HUES48 (cell line): ENCODE results near the gene GINS2.

Source experiments
- H3K27ac ChIP-seq: one replicate; pipeline ENCODE4 v1.7.0; 2013; ENCODE audit warnings: low read depth, low read length, inconsistent platforms
- H3K27me3 ChIP-seq: 2 replicates; pipeline ENCODE4 v1.6.1; 2013; ENCODE audit warnings: mild to moderate bottlenecking, low read length; ENCODE audit not compliant: control insufficient read depth, insufficient read depth
- H3K36me3 ChIP-seq: 2 replicates; pipeline ENCODE4 v1.6.1; 2013; ENCODE audit warnings: low read length; ENCODE audit not compliant: control insufficient read depth, insufficient read depth
- H3K4me1 ChIP-seq: 2 replicates; pipeline ENCODE4 v1.6.1; 2013; ENCODE audit warnings: mild to moderate bottlenecking, low read length; ENCODE audit not compliant: control insufficient read depth, insufficient read depth
- H3K4me3 ChIP-seq: 2 replicates; pipeline ENCODE4 v1.5.1; 2013; ENCODE audit warnings: mild to moderate bottlenecking, low read depth, low read length
- H3K9ac ChIP-seq: 2 replicates; pipeline ENCODE4 v1.6.1; 2013; ENCODE audit warnings: mild to moderate bottlenecking, low read depth, low read length, moderate library complexity
- H3K9me3 ChIP-seq: 2 replicates; pipeline ENCODE4 v1.6.1; 2013; ENCODE audit warnings: low read length; ENCODE audit not compliant: control insufficient read depth, insufficient read depth

Gene GINS2

GRCh38 chr16:85716022-85716679 lies 27.4 kb upstream of the GINS2 start:
- H3K27ac ChIP-seq = peak overlapping the region; percentile 50

GRCh38 chr16:85715169-85716021 lies 26.6 kb upstream of the GINS2 start:
- Histone ChIP-seq H3K4me3 (peak overlapping the region; percentile 40; the same call in 1 of the 2 replicates), H3K27ac (peak overlapping the region; percentile 50), H3K4me1 (peaks cover 14% of the 10 kb centered on the region), H3K27me3 (peaks cover 8% of the 10 kb centered on the region), H3K9ac (0 out of 2 replicates have a peak overlapping the region, but pooled peaks have one; percentile 10), H3K36me3 (no peaks in the 10 kb centered on the region), H3K9me3 (peaks cover 3% of the 10 kb centered on the region; the same call in 1 of the 2 replicates)

More at GRCh38 chr16:85716022-85716679, 27.4 kb upstream of the GINS2 start:
- H3K9me3 ChIP-seq = peaks cover 3% of the 10 kb centered on the region; the same call in 1 of the 2 replicates
- peaks cover 14% of the 10 kb centered on the region for H3K4me1 ChIP-seq
- H3K27me3 ChIP-seq = peaks cover 8% of the 10 kb centered on the region
- H3K4me3 ChIP-seq = peak overlapping the region; percentile 40; the same call in 1 of the 2 replicates
- H3K36me3 ChIP-seq = no peaks in the 10 kb centered on the region
- no peak overlapping the region for H3K9ac ChIP-seq

GRCh38 chr16:85712801-85713200 lies 24.0 kb upstream of the GINS2 start:
- Histone ChIP-seq H3K27me3 (peaks cover 8% of the 10 kb centered on the region), H3K4me1 (peaks cover 14% of the 10 kb centered on the region), H3K36me3 (no peaks in the 10 kb centered on the region), H3K4me3 (no peak overlapping the region), H3K9me3 (peaks cover 3% of the 10 kb centered on the region; the same call in 1 of the 2 replicates), H3K27ac (no peak overlapping the region), H3K9ac (no peak overlapping the region)

GRCh38 chr16:85711982-85712587 lies 23.3 kb upstream of the GINS2 start:
- Histone ChIP-seq H3K9ac (no peak overlapping the region), H3K27ac (no peak overlapping the region), H3K9me3 (peaks cover 3% of the 10 kb centered on the region; the same call in 1 of the 2 replicates), H3K36me3 (no peaks in the 10 kb centered on the region), H3K27me3 (peaks cover 8% of the 10 kb centered on the region), H3K4me3 (no peak overlapping the region), H3K4me1 (peaks cover 12% of the 10 kb centered on the region)

GRCh38 chr16:85710732-85711131 lies 22.0 kb upstream of the GINS2 start:
- no peak overlapping the region for H3K9ac ChIP-seq
- no peaks in the 10 kb centered on the region for H3K36me3 ChIP-seq

GRCh38 chr16:85709766-85710585 lies 21.2 kb upstream of the GINS2 start:
- no peaks in the 10 kb centered on the region for H3K36me3 ChIP-seq
- H3K4me1 ChIP-seq = no peaks in the 10 kb centered on the region
- peaks cover 3% of the 10 kb centered on the region; the same call in 1 of the 2 replicates for H3K9me3 ChIP-seq
- H3K4me3 ChIP-seq = no peak overlapping the region
- no peak overlapping the region for H3K9ac ChIP-seq
- H3K27ac ChIP-seq = no peak overlapping the region
- no peaks in the 10 kb centered on the region for H3K27me3 ChIP-seq

More at GRCh38 chr16:85710732-85711131, 22.0 kb upstream of the GINS2 start:
- Histone ChIP-seq H3K27ac (no peak overlapping the region), H3K4me3 (no peak overlapping the region), H3K4me1 (peaks cover 7% of the 10 kb centered on the region), H3K27me3 (peaks cover 4% of the 10 kb centered on the region), H3K9me3 (peaks cover 3% of the 10 kb centered on the region; the same call in 1 of the 2 replicates)

GRCh38 chr16:85708338-85708737 lies 19.6 kb upstream of the GINS2 start:
- no peak overlapping the region for H3K9ac ChIP-seq
- no peaks in the 10 kb centered on the region for H3K27me3 ChIP-seq
- H3K36me3 ChIP-seq = no peaks in the 10 kb centered on the region
- H3K4me1 ChIP-seq = no peaks in the 10 kb centered on the region
- H3K27ac ChIP-seq = no peak overlapping the region
- H3K9me3 ChIP-seq = peaks cover 3% of the 10 kb centered on the region; the same call in 1 of the 2 replicates
- H3K4me3 ChIP-seq = no peak overlapping the region

GRCh38 chr16:85707528-85708095 lies 18.9 kb upstream of the GINS2 start:
- no peaks in the 10 kb centered on the region for H3K27me3 ChIP-seq
- no peaks in the 10 kb centered on the region for H3K4me1 ChIP-seq
- no peak overlapping the region for H3K4me3 ChIP-seq
- peaks cover 3% of the 10 kb centered on the region; the same call in 1 of the 2 replicates for H3K9me3 ChIP-seq
- no peak overlapping the region for H3K27ac ChIP-seq
- no peaks in the 10 kb centered on the region for H3K36me3 ChIP-seq
- no peak overlapping the region for H3K9ac ChIP-seq

- Histone ChIP-seq H3K4me3 (no peak overlapping the region), H3K36me3 (no peaks in the 10 kb centered on the region), H3K4me1 (no peaks in the 10 kb centered on the region), H3K9me3 (no peaks in the 10 kb centered on the region), H3K9ac (no peak overlapping the region), H3K27me3 (no peaks in the 10 kb centered on the region), H3K27ac (no peak overlapping the region)
Measured at GRCh38 chr16:85706449-85707034, 17.8 kb upstream of the GINS2 start.
